Chondrocyte (in vitro differentiated cells): Measurements from ENCODE around the gene FAT1. TPM values are rescaled to one million over a fixed set of nuclear protein-coding genes. Genes with fewer than 3 reads are reported as not detected.
A peak's percentile ranks its signal among the peaks of the same experiment; 100 is the strongest.

Experiments used
- DNase-seq: peaks from one replicate; pipeline ENCODE4 v3.0.0; 2021; ENCODE audit warnings: mixed read lengths, low spot score
- H3K27ac Mint-ChIP-seq: one replicate; pipeline ENCODE4 v1.8.0; 2021; ENCODE audit warnings: mild to moderate bottlenecking, moderate library complexity, mixed read lengths; ENCODE audit not compliant: unreplicated experiment
- H3K27me3 Mint-ChIP-seq: 2 replicates; pipeline ENCODE4 v1.8.0; 2021; ENCODE audit warnings: low read depth, mixed read lengths
- H3K36me3 Mint-ChIP-seq: 2 replicates; pipeline ENCODE4 v1.8.0; 2021; ENCODE audit warnings: low read depth, mixed read lengths
- H3K4me1 Mint-ChIP-seq: 2 replicates; pipeline ENCODE4 v1.8.0; 2021; ENCODE audit warnings: low read depth, mild to moderate bottlenecking, mixed read lengths
- H3K4me3 Mint-ChIP-seq: one replicate; pipeline ENCODE4 v1.8.0; 2021; ENCODE audit warnings: mild to moderate bottlenecking, moderate library complexity, mixed read lengths; ENCODE audit not compliant: unreplicated experiment
- H3K9me3 Mint-ChIP-seq: 2 replicates; pipeline ENCODE4 v1.8.0; 2021; ENCODE audit warnings: low read depth, mixed read lengths
- total RNA-seq: library from RNA; stranded (reverse); gene quantifications from 3 replicates; pipeline ENCODE4 v1.2.1, GENCODE V29; 2021
- TF ChIP-seq, protein P1 (sequence below): fragments of 200-600 bp; sonication (generic); IDR thresholded peaks from 2 replicates; pipeline ENCODE4 v1.5.0; 2021; ENCODE audit warnings: antibody characterized with exemption, mild to moderate bottlenecking, moderate library complexity

FAT1 gene
- total RNA-seq, 1 donor from 2014 or later = 671 TPM

DNA sequence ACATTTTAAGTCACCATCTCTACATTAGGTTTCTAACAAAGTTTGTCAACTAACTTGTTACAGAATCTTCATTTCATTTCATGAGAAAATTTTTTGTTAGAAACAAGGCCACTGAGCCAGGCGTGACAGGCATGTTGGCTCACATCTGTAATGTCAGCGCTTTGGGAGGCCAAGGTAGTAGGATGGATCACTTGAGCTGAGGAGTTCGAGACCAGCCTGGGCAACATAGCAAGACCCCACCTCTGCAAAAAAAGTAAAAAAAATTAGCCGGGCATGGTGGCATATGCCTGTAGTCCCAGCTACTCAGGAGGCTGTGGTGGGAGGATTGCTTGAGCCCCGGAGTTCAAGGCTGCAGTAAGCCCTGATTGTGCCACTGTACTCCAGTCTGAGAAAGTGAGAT lies 32.3 kb downstream of the FAT1 start:
- Mint-ChIP-seq H3K27ac (peak overlapping the region; percentile 9), H3K36me3 (peaks cover 19% of the 10 kb centered on the region), H3K9me3 (peaks cover 2% of the 10 kb centered on the region), H3K27me3 (no peaks in the 10 kb centered on the region), H3K4me3 (no peak overlapping the region), H3K4me1 (peaks cover 77% of the 10 kb centered on the region)
- no peak for DNase-seq
- TF ChIP-seq, protein P1, sequence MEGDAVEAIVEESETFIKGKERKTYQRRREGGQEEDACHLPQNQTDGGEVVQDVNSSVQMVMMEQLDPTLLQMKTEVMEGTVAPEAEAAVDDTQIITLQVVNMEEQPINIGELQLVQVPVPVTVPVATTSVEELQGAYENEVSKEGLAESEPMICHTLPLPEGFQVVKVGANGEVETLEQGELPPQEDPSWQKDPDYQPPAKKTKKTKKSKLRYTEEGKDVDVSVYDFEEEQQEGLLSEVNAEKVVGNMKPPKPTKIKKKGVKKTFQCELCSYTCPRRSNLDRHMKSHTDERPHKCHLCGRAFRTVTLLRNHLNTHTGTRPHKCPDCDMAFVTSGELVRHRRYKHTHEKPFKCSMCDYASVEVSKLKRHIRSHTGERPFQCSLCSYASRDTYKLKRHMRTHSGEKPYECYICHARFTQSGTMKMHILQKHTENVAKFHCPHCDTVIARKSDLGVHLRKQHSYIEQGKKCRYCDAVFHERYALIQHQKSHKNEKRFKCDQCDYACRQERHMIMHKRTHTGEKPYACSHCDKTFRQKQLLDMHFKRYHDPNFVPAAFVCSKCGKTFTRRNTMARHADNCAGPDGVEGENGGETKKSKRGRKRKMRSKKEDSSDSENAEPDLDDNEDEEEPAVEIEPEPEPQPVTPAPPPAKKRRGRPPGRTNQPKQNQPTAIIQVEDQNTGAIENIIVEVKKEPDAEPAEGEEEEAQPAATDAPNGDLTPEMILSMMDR = no peak

DNA sequence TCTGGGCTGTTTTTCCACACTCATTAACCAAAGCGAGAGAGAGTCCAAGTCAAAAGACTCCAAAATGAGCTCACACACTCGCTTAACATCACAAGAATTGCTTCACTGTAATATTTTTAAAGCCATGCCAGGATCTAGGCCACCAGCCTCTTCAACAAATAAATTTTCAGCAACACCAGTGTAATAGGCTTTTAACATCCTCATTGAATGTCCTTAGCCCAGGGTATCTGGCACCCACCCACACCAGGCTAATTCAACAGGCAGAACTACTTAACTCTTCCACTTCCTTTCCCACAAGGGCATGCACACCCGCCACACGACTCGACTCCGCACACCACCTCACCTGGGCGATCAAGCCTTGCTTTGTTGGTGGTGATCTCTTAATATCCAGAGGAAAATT lies 34.2 kb downstream of the FAT1 start:
- H3K36me3 Mint-ChIP-seq = peaks cover 17% of the 10 kb centered on the region
- no peak for DNase-seq
- TF ChIP-seq, protein P1 = no peak
- H3K27ac Mint-ChIP-seq = peak overlapping the region; percentile 85
- H3K4me3 Mint-ChIP-seq = no peak overlapping the region
- peaks cover 77% of the 10 kb centered on the region for H3K4me1 Mint-ChIP-seq
- H3K27me3 Mint-ChIP-seq = no peaks in the 10 kb centered on the region
- H3K9me3 Mint-ChIP-seq = peaks cover 2% of the 10 kb centered on the region

DNA sequence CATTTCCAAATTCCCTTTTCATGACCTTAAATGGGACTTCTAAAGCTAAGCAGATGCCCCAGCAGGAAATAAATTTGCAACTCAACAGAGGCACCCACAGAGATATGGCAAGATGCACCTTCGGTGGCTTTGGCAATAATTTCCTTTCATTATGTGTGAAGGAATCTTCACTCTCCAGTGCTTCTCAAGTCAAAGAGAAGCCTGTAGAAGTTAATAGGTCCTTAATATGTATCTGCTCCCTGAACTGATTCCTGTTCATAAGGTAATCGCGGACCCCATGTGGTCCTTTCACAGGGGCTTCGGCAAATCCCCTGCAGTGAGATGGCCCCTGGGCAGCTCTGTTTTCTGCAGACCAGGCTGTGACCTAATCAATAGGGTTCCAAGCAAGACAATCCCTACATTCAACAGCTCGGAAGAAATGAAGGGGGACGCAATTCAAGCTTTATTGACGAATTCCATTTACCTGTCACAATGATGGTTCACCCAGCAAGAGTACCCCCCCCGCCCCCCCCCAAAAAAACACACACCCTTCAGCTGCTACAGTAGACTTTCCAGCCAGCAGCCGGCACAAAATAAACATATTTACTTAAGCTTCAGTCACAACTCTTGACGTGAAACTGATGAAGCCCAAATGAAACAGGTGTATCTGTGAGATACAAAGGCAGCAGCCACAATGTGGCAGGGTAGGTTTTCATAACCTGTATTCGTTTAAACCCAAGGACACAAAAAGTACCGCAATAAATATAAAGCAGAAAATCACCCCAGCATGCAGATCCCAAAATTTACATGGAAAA lies 35.3 kb downstream of the FAT1 start:
- H3K36me3 Mint-ChIP-seq = peaks cover 13% of the 10 kb centered on the region
- no peak overlapping the region for H3K4me3 Mint-ChIP-seq
- H3K27me3 Mint-ChIP-seq = no peaks in the 10 kb centered on the region
- DNase-seq = no peak
- H3K4me1 Mint-ChIP-seq = peaks cover 79% of the 10 kb centered on the region
- H3K9me3 Mint-ChIP-seq = peaks cover 2% of the 10 kb centered on the region
- TF ChIP-seq, protein P1 = no peak
- peak overlapping the region; percentile 63 for H3K27ac Mint-ChIP-seq

DNA sequence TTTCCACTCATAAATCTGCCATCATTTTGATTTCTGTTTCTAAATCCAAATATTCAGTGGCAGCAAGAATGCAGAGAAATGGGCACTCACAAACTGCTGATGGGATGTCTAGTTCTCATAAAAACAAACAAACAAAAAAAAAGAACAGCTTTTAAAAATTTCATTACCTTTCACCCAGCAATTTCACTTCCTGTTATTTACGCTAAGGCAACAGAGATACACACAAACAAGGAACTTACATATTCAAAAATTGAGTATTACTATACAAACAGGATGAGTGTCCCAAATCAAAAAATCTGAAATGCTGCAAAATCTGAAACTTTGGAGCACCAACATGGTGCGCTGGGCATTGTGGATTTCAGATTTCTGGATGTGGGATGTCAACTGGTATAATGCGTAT lies 36.4 kb downstream of the FAT1 start:
- no peak for DNase-seq
- no peaks in the 10 kb centered on the region for H3K27me3 Mint-ChIP-seq
- H3K9me3 Mint-ChIP-seq = no peaks in the 10 kb centered on the region
- H3K36me3 Mint-ChIP-seq = peaks cover 11% of the 10 kb centered on the region
- peaks cover 79% of the 10 kb centered on the region for H3K4me1 Mint-ChIP-seq
- TF ChIP-seq, protein P1 = no peak
- H3K27ac Mint-ChIP-seq = peak overlapping the region; percentile 63
- H3K4me3 Mint-ChIP-seq = no peak overlapping the region

DNA sequence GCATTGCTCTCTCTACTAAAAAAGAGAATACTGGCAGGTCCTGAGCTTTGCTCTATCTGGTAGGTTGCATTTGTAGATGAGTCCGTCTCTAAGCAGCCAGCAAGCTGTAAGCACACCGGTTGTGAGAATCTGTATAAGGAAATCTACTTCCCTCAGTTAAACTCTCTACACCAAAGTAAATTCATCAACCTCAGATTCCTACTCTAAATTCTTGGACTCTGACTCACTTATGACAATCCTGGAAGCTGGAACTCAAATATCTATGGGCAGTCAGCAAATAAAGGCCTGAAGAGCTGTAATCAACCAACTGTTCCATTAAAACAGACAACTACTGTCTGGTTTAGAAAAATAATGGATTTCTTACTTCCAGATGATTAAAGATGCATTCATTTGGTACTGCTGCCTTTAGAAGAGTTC lies 37.9 kb downstream of the FAT1 start:
- Mint-ChIP-seq H3K36me3 (peaks cover 12% of the 10 kb centered on the region), H3K27ac (peak overlapping the region; percentile 79), H3K4me1 (peaks cover 86% of the 10 kb centered on the region), H3K9me3 (no peaks in the 10 kb centered on the region), H3K27me3 (no peaks in the 10 kb centered on the region), H3K4me3 (no peak overlapping the region)
- DNase-seq = no peak
- TF ChIP-seq, protein P1 = no peak
